Measurements from ENCODE around the gene SHISAL2A. TPM values are rescaled to one million over a fixed set of nuclear protein-coding genes. Genes with fewer than 3 reads are reported as not detected.

The SHISAL2A gene
- total and polyA plus RNA-seq, 2 of the 13 experiments (the other 11 are each of a cell fraction or from before 2014, with no cell fraction given): not detected

GRCh38 chr1:52706136-52706670, 73.2 kb downstream of the SHISAL2A start:
- DNase-seq (ENCODE audit: low spot score): no peak

More at GRCh38 chr1:52706136-52706670, 73.2 kb downstream of the SHISAL2A start:
- Histone ChIP-seq H3K79me2 (ENCODE audit: insufficient read depth, low read length) (no peaks in the 10 kb centered on the region), H3K36me3 (replicated peaks in 1 of 2; ENCODE audit: control insufficient read depth in 1 of 2, insufficient read depth in 2 of 2, low read length in 2 of 2) (no peaks in the 10 kb centered on the region), H3K4me2 (ENCODE audit: low read depth, low read length) (no peak overlapping the region), H3K9me3 (ENCODE audit: low read length) (no peaks in the 10 kb centered on the region), H3K4me3 (replicated peaks in 1 of 3; ENCODE audit: insufficient read depth in 1 of 3, low read depth in 2 of 3, low read length in 3 of 3) (no peak overlapping the region), H2AFZ (ENCODE audit: low read length) (no peak overlapping the region), H3K27ac (ENCODE audit: extremely low read length, insufficient read depth, low read length) (no peak overlapping the region), H3K4me1 (ENCODE audit: insufficient read depth, low read length) (peaks cover 37% of the 10 kb centered on the region), H4K20me1 (ENCODE audit: insufficient read depth, low read length) (no peaks in the 10 kb centered on the region), H3K9ac (ENCODE audit: insufficient read depth, low read depth, low read length) (no peak overlapping the region), H3K27me3 (ENCODE audit: control insufficient read depth in 1 of 2, insufficient read depth in 2 of 2, low read length in 2 of 2) (no peaks in the 10 kb centered on the region; a peak in 1 of 5 replicates)
- in situ Hi-C loops (cut with HindIII; ENCODE audit: extremely low pct_ligation_motif_present, low pct_unique_long_range_greater_than_20kb) (loop anchor here (10.0 kb wide), 1 partner anchor 479 kb away; no protein-coding TSS in a partner anchor), intact Hi-C loops (cut with micrococcal nuclease; ENCODE audit: unreplicated experiment) (loop anchor here (10.0 kb wide), 2 partner anchors 119 to 219 kb away; partner anchors contain the start of genes ECHDC2 and SCP2)
- ATAC-seq (no peak), FAIRE-seq (no peak)
- 35% methylated on average over 5 of the region's 6 CpGs for WGBS (ENCODE audit: low lambda C conversion rate)
- CTCF ChIA-PET (ENCODE audit: low intra/inter-chr PET ratio, low total read pairs): no interaction called here
- no peak for TF ChIP-seq ZFP82 (CRISPR knock-in tag; IDR thresholded peaks at IDR 0.05; ENCODE audit: borderline replicate concordance)
- no peak for TF ChIP-seq KDM1A (CRISPR knock-in tag; IDR thresholded peaks at IDR 0.05)
- TF ChIP-seq ZNF407 (CRISPR knock-in tag; IDR thresholded peaks at IDR 0.05; ENCODE audit: not compliant biosample characterization): no peak
- no peak for TF ChIP-seq CHD4 (IDR thresholded peaks at IDR 0.05; ENCODE audit: borderline replicate concordance, low read length)
- BruUV-seq (replicated peaks): no TSS peak
- POLR2A ChIA-PET: no interaction called here

Other genes with a start within 250 kb of the SHISAL2A start
- gene ORC1, start 228.7 kb upstream of the SHISAL2A start, total RNA-seq (2016; rRNA removed; fragmentation: Illumina TruSeq; extraction: Trizol): 23.5 and 32.5 TPM in 2 replicates
- gene ORC1, start 228.7 kb upstream of the SHISAL2A start, polyA plus RNA-seq (2011; rRNA removed): 4.6 and 7.0 TPM in 2 replicates
- gene PRPF38A, start 228.6 kb upstream of the SHISAL2A start, total RNA-seq (2016; rRNA removed; fragmentation: Illumina TruSeq; extraction: Trizol): 45.5 and 60.0 TPM in 2 replicates
- 18.3 and 19.5 TPM in 2 replicates for gene PRPF38A, start 228.6 kb upstream of the SHISAL2A start, polyA plus RNA-seq (2011; rRNA removed)
- 44.7 and 47.8 TPM in 2 replicates for gene TUT4, start 80.1 kb upstream of the SHISAL2A start, total RNA-seq (2016; rRNA removed; fragmentation: Illumina TruSeq; extraction: Trizol)
- gene TUT4, start 80.1 kb upstream of the SHISAL2A start, polyA plus RNA-seq (2011; rRNA removed): 52.8 and 53.5 TPM in 2 replicates
- 10.5 and 14.1 TPM in 2 replicates for gene GPX7, start 30.8 kb upstream of the SHISAL2A start, total RNA-seq (2016; rRNA removed; fragmentation: Illumina TruSeq; extraction: Trizol)
- 16.2 and 17.2 TPM in 2 replicates for gene GPX7, start 30.8 kb upstream of the SHISAL2A start, polyA plus RNA-seq (2011; rRNA removed)
- 30.4 and 60.7 TPM in 2 replicates for gene COA7, start 65.2 kb downstream of the SHISAL2A start, total RNA-seq (2016; rRNA removed; fragmentation: Illumina TruSeq; extraction: Trizol)
- gene COA7, start 65.2 kb downstream of the SHISAL2A start, polyA plus RNA-seq (2011; rRNA removed): 12.3 and 13.7 TPM in 2 replicates
- gene ZYG11B, start 93.3 kb downstream of the SHISAL2A start, total RNA-seq (2016; rRNA removed; fragmentation: Illumina TruSeq; extraction: Trizol): 17.9 and 28.1 TPM in 2 replicates
- 6.4 and 6.9 TPM in 2 replicates for gene ZYG11B, start 93.3 kb downstream of the SHISAL2A start, polyA plus RNA-seq (2011; rRNA removed)
- not detected in 2 replicates for gene ZYG11A, start 209.6 kb downstream of the SHISAL2A start, total RNA-seq (2016; rRNA removed; fragmentation: Illumina TruSeq; extraction: Trizol)
- not detected in 2 replicates for gene ZYG11A, start 209.6 kb downstream of the SHISAL2A start, polyA plus RNA-seq (2011; rRNA removed)

All from HepG2 (cell line).